NCI-H345 treated with DMSO at 0.1 percent for 48 hours (cell line): ENCODE measurements around the gene CTNNA2.
"Not testable (repeated sequence)": the region's sequence is repeated elsewhere in the genome, so short reads cannot be mapped to it uniquely, and the experiment has no call there.

Experiments used
- DNase-seq: peaks from one replicate; lab custom pipeline; 2025; ENCODE audit not compliant: unreplicated experiment; lab: John Stamatoyannopoulos, UW

The CTNNA2 gene

DNA sequence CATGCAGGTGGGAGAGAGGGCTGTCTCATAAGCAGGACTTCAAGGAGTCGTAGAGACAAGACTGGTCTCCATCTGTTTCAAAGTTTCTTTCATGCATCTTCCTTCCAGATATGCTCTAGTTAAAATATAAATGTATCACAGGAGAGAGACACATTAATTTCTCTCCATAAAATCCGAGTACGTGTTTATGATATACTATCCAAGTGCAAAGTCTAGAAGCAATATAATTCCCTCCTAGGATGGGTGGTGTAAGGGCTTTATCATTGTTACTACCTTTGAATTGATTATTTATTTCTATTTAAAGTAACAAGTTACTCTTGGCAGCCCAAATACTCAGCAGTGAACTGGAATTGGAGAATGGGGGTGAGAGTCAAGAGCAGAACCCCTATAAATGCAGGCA lies 619.4 kb downstream of the CTNNA2 start:
- DNase-seq = no peak

DNA sequence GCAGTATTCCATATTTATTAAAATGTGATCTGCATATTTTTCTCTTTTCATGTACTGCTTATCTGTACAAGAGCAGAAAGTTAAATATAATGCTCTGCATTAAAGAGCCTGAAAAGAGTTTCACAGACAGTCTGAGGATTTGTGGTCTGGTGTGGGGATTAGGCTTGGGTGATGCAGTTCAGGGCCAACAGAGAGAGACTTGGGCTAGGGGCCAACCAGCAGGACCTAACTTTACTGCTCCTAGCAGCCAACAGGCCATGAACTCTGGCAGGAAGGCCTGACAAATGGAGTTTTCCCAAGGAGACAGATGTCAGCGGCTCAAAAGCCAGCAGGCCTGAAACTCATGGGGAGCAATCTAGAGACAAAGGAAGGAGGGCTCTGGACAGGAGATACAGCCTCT lies 622.1 kb downstream of the CTNNA2 start:
- DNase-seq = no peak

DNA sequence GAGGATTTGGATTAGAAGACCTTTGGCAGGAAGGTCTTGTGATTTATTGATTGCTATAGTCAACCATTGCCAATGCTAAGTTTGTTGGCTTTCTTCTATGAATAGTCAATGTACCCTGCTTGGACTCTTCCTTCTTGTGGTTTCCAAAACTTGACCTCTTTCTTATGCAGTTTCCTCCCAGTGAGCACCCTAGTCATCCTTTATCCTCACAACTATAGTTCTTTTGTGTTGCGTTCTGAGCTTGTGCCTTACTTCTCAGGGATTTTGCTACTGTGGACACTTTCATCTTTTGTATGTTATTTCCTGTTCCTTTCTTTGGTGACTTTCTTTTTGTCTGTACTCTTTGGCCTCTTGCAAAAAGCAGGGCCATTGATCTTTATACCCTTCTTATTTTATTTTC lies 623.5 kb downstream of the CTNNA2 start:
- no peak for DNase-seq

DNA sequence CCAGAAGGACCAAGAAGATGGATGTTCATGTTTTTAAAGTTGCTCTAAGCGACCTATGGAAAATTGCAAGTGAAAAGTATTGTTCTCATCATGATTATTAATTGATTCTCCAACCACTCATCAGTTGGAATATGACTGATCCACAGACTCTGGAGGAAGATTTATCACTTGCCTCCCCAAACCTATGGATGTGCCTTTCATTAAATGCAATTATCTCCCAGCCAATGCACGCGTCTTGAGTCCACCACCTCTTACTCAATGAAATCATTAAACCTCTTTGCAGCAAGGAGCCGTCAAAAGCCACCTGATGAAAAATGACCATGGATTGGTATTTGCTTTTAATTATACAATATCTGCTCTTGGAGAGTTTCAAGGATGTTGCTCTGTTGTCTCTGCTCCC lies 626.1 kb downstream of the CTNNA2 start:
- no peak for DNase-seq

DNA sequence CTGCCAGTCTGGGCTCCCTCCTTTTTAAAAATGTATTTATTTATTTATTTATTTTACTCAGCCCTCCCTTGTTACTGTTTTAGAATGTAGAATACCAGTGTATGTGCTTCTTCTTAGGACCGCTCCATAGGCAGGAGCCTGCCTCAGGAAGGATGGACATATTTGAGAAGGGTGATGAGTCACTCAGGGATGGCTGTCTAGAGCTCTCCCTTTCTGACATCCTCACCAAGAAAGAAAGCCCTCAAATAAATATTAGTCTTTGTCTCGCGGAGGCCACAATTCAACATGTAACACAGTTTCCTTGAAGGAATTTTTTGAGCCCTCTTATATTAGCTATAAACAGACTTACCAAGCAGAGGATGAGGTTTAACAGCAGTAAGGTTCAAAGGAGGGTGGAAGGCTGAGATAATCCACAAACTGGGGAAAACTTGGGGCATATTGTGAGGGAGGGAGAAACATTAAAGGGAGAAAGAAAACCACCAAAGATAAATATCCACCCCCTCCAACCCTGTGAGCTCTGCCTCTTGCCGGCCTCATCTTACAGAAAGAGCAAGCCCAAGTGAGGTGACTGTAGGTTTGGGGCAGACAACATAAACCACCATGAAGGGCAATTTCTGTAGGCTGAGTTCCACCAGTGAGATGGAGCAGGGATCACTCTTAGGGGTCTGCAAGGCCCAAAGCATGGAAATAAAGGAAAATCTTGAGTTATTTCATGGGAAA lies 628.3 kb downstream of the CTNNA2 start:
- DNase-seq = no peak

DNA sequence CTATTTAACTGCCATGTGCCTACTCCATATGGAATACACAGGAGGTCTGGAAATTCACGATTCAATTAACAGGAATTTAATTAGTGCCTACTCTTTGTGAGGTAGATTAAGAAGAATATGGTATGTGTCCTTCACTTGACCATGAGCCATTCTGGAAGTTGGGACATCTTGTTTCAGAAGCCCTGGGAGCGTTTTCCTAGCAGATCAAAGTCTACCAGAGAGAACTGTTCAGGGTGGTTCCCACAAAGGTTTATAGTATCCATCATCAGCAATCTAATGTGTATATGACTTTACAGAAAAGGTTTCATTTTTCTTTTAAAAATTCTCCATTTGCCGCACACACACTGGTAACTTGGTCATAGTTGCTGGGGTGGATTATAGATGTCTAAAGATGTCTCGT lies 632.6 kb downstream of the CTNNA2 start:
- DNase-seq = no peak

DNA sequence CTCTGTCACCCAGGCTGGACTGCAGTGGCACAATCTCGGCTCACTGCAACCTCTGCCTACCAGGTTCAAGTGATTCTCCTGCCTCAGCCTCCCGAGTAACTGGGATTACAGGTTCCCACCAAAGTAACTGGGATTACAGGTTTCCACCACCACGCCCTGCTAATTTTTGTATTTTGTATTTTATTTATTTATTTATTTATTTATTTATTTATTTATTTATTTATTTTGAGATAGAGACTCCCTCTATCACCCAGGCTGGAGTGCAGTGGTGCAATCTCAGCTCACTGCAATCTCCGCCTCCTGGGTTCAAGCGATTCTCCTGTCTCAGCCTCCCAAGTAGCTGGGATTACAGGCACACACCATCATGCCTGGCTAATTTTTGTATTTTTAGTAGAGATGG lies 633.9 kb downstream of the CTNNA2 start:
- DNase-seq = not testable (repeated sequence)

DNA sequence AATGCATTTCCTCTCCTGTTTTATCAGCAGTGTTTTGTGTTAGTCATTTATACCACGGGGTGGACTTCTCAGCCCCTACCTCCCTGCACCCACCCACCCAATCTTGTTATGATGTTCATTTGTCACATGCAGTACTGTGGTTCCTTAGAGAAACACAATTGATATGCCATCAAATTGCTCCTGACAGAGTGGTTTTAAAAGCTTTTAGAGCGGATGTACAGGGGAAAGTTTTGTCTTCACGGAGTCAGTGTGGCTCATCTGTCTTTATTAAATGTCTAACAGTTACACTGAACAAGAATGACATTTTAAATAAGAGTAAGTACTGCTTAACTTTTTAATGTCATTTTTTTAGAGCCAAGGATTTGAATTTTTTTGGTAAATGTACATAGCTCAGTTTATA lies 634.8 kb downstream of the CTNNA2 start:
- no peak for DNase-seq

DNA sequence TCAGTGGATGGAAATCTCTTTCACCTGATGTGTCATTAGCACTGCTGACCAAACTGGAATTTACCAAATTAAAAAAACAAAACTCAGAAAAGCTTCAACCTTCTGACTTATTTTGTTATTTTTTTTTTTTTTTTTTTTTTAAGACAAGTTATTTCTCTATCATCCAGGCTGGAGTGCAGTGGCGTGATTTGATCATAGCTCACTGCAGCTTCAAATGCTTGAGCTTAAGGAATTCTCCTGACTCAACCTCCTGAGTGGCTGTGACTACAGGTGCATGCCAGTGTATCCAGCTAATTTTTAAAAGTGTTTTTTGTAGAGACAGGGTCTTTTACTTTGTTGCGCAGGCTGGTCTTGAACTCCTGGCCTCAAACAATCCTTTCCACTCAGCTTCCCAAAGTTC lies 636.1 kb downstream of the CTNNA2 start:
- no peak for DNase-seq

DNA sequence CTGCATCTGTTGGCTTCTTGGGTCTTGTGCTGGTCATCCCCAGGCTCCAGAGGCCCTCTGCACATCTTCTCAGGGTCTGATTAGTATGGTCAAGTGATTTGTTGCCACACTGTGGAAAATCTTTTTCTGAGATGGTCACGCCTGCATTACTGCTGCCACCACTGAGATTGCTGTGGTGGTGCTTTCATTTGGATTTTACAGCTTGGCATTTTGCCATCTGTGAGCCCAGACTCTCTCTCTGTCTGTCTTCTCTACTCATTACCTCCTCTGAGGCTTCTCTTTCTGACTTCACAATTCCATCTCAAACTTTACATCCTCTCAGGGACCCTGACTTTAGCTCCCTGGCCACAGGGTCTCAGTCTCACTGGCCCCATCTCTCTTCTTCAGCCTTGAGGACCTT lies 637.1 kb downstream of the CTNNA2 start:
- no peak for DNase-seq

DNA sequence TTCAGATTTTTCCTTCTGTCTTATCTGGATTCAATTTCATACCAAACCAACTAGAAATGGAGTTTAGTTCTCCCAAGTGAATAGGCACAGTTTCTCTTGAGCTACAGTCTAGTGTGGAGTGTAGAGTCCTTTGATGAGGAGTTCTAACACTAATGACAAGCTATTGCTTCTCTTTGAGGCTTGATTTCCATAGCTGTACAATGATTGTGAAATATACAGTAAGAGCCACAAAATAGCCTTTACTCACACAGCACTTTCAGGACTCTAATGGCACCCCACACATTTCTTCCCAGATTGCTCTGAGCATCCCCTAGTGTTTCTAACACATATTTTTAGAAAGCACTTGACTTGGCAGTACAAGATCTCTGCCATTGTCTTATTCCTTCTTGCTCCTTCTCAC lies 638.4 kb downstream of the CTNNA2 start:
- DNase-seq = no peak

DNA sequence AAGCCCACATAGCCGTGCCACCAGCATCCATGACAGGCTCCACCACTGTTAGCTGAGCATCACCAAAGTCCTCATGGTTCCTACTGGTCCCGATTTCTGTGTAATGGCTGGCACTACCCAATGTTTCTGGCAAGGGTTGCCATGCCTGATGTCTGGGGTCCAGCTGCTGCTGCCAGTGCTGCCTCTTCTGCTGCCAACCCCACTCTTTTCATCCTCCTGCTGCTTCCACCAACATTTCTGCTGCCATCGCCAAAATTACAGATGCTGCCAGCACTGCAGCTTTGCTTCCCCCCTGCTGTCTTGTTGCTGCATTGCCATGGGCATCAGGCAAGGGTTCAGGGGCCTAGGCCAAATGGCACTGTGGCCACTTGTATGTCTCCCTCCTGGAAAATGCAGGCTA lies 638.8 kb downstream of the CTNNA2 start:
- no peak for DNase-seq

DNA sequence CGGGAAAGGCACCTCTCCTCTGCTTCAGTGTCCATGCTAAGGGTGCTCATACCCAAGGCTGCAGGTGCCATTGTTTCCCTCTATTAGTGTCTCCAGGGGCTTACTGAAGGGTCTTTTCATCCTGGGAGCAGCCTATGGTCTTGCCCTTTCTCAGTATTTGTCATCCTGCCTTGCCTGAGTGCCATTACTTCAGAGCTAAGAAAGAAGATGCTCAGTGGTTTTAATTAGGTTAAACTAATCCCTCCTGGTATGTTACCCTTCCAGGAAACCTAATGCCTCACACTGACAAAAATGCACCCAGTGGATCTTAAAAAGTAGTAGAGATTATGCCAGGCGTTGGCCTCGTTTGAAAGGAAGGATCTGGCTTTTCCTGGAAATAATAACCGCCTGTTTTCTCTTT lies 640.3 kb downstream of the CTNNA2 start:
- DNase-seq = no peak

DNA sequence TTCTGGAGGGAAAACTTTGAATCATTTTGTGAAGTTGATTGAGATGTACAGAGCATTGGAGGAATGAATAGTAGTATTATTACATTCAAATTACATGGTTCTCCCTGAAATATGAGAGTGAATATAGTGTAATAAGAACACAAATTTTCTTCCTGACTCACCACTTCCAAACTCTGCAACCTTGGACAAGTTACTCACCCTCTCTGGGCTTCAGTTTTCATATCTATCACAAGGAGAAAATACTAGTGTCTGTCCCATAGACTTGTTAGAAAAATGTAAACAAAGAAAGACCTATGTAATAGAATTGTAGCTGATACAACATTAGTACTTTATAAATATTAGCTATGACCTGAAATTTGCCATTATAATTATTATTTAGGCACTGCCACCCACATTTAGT lies 640.9 kb downstream of the CTNNA2 start:
- no peak for DNase-seq

DNA sequence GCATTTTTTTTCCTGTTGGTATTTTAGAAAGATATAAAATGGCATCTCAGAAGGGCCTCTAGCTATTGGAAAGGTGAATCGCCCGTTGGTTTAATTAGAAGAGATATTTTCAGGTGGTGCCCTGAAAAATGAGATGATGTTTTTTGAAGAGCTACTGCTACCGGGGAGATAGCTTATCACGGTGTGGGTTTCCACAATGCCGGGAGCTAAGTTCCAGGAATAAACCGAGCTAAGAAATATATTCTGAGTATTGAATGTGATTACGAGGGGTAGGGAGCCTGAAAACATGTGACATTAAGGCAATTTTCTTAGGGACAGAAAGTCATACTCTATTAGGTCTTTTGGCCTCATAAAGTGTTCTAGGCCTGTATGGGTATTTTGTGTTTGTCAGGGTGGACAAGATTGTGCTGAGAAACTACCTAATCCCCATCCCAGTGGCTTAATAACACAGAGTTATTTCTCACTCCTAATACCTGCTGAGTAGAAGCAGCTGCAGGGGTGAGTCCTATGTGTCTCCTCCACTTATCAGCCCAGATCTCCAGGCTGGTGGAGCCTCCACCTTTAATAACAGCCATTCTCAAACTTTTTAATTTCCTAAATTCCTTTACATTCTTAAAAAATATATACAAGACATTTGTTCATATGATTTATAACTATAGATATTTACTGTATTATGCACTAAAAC lies 641.5 kb downstream of the CTNNA2 start:
- DNase-seq = no peak

DNA sequence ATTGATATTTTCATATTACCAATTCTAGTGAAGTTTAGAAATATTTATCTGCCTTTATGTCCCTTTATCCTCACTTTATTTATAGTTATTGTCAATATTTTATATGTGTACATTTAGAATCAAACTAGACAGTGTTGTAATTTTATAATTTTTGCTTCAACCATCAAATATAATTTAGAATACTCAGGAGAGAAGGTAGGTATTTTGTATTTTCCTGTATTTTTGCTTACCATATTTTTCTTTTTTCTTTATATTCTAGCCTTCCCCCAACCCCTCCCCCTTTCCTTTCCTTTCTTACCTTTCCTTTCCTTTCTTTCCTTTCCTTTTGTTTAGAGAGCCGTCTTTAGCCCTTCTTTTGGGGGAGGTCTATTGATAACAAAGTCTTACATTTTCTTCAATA lies 651.5 kb downstream of the CTNNA2 start:
- DNase-seq = no peak

DNA sequence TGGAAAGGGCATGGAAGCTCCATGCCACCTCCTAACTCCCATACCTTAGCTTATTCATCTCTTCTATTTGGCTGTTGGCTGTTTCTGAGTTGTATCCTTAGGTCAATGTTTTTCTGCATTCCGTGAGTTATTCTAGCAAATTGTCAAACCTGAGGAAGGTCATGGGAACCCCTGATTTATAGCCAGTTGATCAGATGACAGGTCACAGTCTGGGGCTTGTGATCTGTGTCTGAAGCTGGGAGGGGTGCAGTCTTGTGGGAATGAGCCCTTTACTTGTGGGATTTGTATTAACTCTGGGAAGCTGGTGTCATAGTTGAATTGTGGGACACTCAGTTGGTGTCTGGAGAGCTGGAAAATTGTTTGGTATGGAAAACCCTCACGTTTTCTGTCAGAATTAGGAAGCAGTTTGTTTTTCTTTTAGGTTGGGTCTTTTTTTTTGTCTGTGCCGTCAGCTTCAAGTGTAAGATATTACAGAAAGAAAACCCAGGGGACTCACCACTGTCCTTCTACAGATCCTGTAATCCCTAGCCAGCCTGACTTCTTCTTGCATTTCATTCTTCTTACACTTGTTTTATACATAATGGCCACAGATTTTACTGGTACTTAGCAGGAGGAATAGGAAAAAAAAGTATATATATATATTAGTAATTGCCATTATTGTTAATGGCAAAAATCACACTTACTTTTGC lies 653.8 kb downstream of the CTNNA2 start:
- DNase-seq = no peak

DNA sequence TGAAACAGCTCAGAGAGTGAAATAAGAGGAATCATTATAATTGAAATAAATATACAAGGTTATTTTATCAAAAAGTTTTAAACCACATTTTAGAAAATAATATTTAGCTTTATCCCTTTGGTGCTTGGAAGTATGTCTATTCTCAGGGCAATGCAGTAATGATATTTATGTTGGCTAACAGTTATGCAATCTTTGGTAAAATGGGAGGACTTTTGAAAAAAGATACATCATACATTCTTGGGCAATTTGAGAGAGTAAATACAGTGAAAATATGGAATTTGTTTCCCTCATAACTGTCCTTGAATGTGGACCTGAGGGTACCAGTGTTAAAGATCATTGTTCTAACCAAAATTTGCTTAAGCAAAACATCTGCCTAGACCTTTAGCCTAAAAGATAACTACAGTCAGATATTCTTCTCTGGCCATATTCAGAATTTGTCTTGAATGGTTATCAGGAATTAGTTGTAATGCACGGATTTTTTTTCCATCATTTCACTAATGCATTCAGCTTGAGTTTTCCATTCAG lies 654.5 kb downstream of the CTNNA2 start:
- no peak for DNase-seq

DNA sequence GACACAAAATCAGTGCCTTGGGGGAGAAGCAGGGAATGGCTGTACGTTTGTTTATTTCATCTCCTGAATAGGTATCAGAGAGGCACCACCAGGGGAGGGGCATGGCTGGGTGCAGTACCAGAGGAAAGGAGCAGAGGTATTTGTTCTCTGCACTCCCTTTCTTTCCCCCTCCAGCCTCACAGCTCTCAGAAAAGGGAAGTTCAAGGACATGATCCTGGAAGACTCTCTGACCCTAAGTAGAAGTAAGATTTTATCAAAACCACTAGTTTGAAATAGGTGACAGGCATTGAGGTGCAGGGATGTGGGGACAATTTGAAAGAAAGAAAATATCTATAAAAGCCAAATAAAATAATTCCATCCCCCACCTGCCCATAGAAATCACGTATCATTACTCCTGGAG lies 655.2 kb downstream of the CTNNA2 start:
- DNase-seq = no peak

DNA sequence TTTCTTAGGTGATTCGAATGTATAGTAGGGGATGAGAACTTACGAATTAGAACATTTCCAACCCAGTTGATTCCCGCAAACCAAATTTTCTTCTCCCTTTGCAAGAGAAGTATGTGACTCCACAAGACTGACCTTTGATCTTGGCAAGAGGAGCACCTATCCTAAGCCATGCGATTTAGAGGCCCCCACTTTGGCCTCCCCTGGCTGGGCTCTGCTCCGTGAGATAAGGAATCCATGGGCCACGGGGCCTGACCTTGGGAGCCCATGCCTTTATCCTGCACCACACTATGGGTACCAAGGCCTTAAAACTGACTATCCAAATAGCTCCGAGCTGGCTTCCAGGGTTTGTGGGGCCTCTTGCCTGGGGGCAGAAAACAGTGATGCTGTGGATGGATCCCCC lies 656.0 kb downstream of the CTNNA2 start:
- DNase-seq = no peak

DNA sequence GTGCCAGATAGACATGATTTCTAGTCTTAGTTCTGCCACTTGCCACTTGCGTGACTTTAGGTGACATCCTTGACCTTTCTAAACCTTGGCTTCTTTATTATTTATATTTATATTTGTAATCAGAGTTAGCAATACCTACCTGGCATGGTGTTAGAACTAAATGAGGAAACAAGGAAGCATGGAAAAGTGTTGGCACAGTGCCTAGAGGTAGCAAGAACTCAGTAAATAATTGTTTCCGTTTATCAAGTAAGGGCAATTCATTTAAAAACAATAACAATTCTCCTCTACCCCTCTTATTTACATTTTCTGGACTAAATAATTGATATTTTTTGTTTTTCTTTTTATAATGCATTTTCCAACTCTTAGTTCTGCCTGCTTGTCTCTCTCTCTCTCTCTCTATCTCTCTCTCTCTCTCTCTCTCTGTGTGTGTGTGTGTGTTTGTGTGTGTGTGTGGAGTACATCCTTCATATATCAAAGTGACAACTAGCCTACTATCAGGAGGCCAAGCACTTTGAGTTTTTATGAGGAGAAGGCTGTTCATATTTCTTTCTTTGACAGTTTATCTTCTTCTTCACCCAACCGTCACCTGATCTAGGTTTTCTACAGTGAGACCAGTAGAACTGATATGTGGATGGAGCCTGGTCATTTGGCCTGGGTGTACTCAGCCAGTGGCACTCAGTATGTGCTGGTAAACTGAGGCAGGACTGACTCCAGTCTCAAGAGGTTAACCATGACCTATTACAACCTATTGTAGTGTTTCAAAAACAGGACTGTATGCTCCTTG lies 657.2 kb downstream of the CTNNA2 start:
- peak; percentile 46 for DNase-seq
